ENCODE measurements around the gene NFKBIB.

GRCh38 chr19:38889803-38890202 lies 10.0 kb upstream of the NFKBIB start:
- TF ChIP-seq YY1 (IDR thresholded peaks at IDR 0.05; ENCODE audit: insufficient read depth, insufficient read length) (no peak), ZNF274 (IDR thresholded peaks at IDR 0.05; ENCODE audit: low read depth, low read length) (no peak), SUZ12 (IDR thresholded peaks at IDR 0.05; ENCODE audit: extremely low read depth, insufficient read depth, insufficient read length) (no peak)
